ENCODE data around the gene TRAPPC10.

- no peak for TF ChIP-seq CTCF (IDR thresholded peaks at IDR 0.05)
- TF ChIP-seq POLR2A (IDR thresholded peaks at IDR 0.05), result no peak
Measured at GRCh38 chr21:44087426-44088400, 75.6 kb downstream of the TRAPPC10 start.

Measured in lower leg skin (tissue), 3 donors.